Calu3 (cell line): ENCODE data around the gene DNTT. TPM values are rescaled to one million over a fixed set of nuclear protein-coding genes. Genes with fewer than 3 reads are reported as not detected.

ENCODE experiments used
- BruUV-seq: library from RNA; stranded (reverse); fragments of 400-500 nt; replicated peaks from 2 replicates; lab custom pipeline; 2021; lab: Mats Ljungman, UMichigan
- CTCF ChIA-PET: fragments of 300-600 bp; sonication (Branson Sonifier 250); formaldehyde crosslinking; loops from one replicate; lab custom pipeline; 2022; ENCODE audit warnings: antibody characterized with exemption; lab: Charles Lee
- DNase-seq: peaks from one replicate; pipeline ENCODE4 v3.0.0; 2022
- H3K27ac Mint-ChIP-seq: one replicate; pipeline ENCODE4 v1.8.0; 2022; ENCODE audit warnings: mixed read lengths; ENCODE audit not compliant: unreplicated experiment
- H3K27me3 Mint-ChIP-seq: one replicate; pipeline ENCODE4 v1.8.0; 2022; ENCODE audit warnings: mixed read lengths; ENCODE audit not compliant: unreplicated experiment
- H3K36me3 Mint-ChIP-seq: one replicate; pipeline ENCODE4 v1.8.0; 2022; ENCODE audit warnings: mild to moderate bottlenecking, moderate library complexity, mixed read lengths; ENCODE audit not compliant: insufficient read depth, unreplicated experiment
- H3K4me1 Mint-ChIP-seq: one replicate; pipeline ENCODE4 v1.8.0; 2022; ENCODE audit warnings: mild to moderate bottlenecking, low read depth, mixed read lengths; ENCODE audit not compliant: unreplicated experiment
- H3K4me3 Mint-ChIP-seq: one replicate; pipeline ENCODE4 v1.8.0; 2022; ENCODE audit warnings: mild to moderate bottlenecking, low read depth, moderate library complexity, mixed read lengths; ENCODE audit not compliant: unreplicated experiment
- H3K9me3 Mint-ChIP-seq: one replicate; pipeline ENCODE4 v1.8.0; 2022; ENCODE audit warnings: low read depth, mixed read lengths; ENCODE audit not compliant: unreplicated experiment
- intact Hi-C: fragments of 100-400 bp; cut with micrococcal nuclease; formaldehyde crosslinking; loops from one replicate; pipeline ENCODE4 v1.10.0; 2022; ENCODE audit not compliant: unreplicated experiment
- total RNA-seq: library from RNA; stranded (reverse); gene quantifications from 2 replicates; pipeline ENCODE4 v1.2.3, GENCODE V29; 2022
- TF ChIP-seq, protein P1 (sequence below): fragments of 200-600 bp; IDR thresholded peaks from one replicate; pipeline ENCODE4 v1.8.0; 2022; ENCODE audit warnings: antibody characterized with exemption; ENCODE audit not compliant: unreplicated experiment

The DNTT gene
- total RNA-seq, 1 experiment from 2014 or later: not detected

- H3K4me3 Mint-ChIP-seq: no peak overlapping the region
- H3K27ac Mint-ChIP-seq: no peak overlapping the region
- intact Hi-C loops: loop anchor here (10.0 kb wide), 1 partner anchor 457 kb away; the partner anchor contains the start of gene LCOR
- peaks cover 41% of the 10 kb centered on the region for H3K27me3 Mint-ChIP-seq
- H3K9me3 Mint-ChIP-seq: no peaks in the 10 kb centered on the region
- no peak for DNase-seq
- TF ChIP-seq, protein P1, sequence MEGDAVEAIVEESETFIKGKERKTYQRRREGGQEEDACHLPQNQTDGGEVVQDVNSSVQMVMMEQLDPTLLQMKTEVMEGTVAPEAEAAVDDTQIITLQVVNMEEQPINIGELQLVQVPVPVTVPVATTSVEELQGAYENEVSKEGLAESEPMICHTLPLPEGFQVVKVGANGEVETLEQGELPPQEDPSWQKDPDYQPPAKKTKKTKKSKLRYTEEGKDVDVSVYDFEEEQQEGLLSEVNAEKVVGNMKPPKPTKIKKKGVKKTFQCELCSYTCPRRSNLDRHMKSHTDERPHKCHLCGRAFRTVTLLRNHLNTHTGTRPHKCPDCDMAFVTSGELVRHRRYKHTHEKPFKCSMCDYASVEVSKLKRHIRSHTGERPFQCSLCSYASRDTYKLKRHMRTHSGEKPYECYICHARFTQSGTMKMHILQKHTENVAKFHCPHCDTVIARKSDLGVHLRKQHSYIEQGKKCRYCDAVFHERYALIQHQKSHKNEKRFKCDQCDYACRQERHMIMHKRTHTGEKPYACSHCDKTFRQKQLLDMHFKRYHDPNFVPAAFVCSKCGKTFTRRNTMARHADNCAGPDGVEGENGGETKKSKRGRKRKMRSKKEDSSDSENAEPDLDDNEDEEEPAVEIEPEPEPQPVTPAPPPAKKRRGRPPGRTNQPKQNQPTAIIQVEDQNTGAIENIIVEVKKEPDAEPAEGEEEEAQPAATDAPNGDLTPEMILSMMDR: no peak
- no TSS peak for BruUV-seq
- peaks cover 22% of the 10 kb centered on the region for H3K4me1 Mint-ChIP-seq
- H3K36me3 Mint-ChIP-seq: peaks cover 5% of the 10 kb centered on the region
- CTCF ChIA-PET: interaction anchor here (1.3 kb wide), 1 partner anchor 136 kb away, joined by 3 read pairs; the partner anchor contains the start of gene TLL2
Observed at GRCh38 chr10:96377816-96378294, 73.6 kb downstream of the DNTT start.

DNA sequence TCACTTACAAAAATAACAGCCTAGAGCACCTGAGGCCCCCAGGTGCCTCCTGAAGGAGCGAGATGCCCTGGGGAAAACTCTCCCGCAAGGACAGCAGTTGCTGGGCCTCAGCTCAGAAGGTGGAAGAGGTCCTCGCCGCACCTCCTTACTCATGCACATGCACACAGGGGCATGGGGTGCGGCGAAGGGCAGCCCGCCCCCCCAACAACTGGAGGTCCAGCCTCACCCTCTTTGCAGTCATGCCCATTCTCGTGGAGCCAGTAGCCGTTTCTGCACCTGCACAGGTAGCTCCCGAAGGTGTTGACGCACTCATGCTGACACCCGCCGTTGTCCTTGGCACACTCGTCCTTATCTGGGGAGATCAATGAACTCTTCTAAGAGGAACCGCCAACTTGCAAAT is 74.5 kb downstream of the DNTT start:
- TF ChIP-seq, protein P1: no peak
- no peak for DNase-seq
- Mint-ChIP-seq H3K27me3 (peaks cover 47% of the 10 kb centered on the region), H3K4me3 (no peak overlapping the region), H3K9me3 (no peaks in the 10 kb centered on the region), H3K27ac (no peak overlapping the region), H3K36me3 (peaks cover 5% of the 10 kb centered on the region), H3K4me1 (peaks cover 22% of the 10 kb centered on the region)
- intact Hi-C loops: loop anchor here (10.0 kb wide), 1 partner anchor 456 kb away; the partner anchor contains the start of gene LCOR
- CTCF ChIA-PET: interaction anchor here (1.1 kb wide), 1 partner anchor 9 kb away, joined by 3 read pairs; no protein-coding TSS in a partner anchor
- BruUV-seq: no TSS peak

DNA sequence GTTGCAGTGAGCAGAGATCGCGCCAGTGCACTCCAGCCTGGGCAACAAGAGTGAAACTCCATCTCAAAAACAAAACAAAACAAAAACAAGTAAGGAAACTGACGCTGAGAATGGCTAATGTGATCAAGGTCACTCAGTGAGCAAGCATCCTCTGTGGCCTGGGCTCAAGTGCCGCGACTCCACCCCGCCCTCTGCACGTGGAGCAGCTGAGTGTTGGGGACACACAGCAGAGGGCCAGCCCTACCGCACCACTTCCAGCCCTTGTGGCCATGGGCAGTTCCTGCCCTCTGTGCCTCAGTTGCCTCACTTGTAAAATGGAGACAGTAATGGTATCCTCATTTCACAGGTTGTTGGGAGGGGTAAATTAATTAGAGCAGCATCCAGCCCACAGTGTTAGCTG is 75.5 kb downstream of the DNTT start:
- H3K9me3 Mint-ChIP-seq: no peaks in the 10 kb centered on the region
- peaks cover 5% of the 10 kb centered on the region for H3K36me3 Mint-ChIP-seq
- H3K27ac Mint-ChIP-seq: no peak overlapping the region
- TF ChIP-seq, protein P1: no peak
- BruUV-seq: no TSS peak
- CTCF ChIA-PET: interaction anchor here (1.1 kb wide), 1 partner anchor 10 kb away, joined by 3 read pairs; no protein-coding TSS in a partner anchor
- intact Hi-C loops: loop anchor here (10.0 kb wide), 1 partner anchor 455 kb away; the partner anchor contains the start of gene LCOR
- peaks cover 22% of the 10 kb centered on the region for H3K4me1 Mint-ChIP-seq
- H3K4me3 Mint-ChIP-seq: no peak overlapping the region
- no peak for DNase-seq
- peaks cover 52% of the 10 kb centered on the region for H3K27me3 Mint-ChIP-seq

- TF ChIP-seq, protein P1: no peak
- Mint-ChIP-seq H3K9me3 (no peaks in the 10 kb centered on the region), H3K27me3 (peaks cover 61% of the 10 kb centered on the region), H3K4me3 (no peak overlapping the region), H3K27ac (no peak overlapping the region), H3K36me3 (peaks cover 5% of the 10 kb centered on the region), H3K4me1 (peaks cover 12% of the 10 kb centered on the region)
- intact Hi-C loops: no loop called here
- BruUV-seq: no TSS peak
- DNase-seq: no peak
- CTCF ChIA-PET: no interaction called here
Observed at GRCh38 chr10:96380821-96381220, 76.6 kb downstream of the DNTT start.
